ENCODE data around the gene TRABD. TPM values are rescaled to one million over a fixed set of nuclear protein-coding genes. Genes with fewer than 3 reads are reported as not detected.
"Not testable (repeated sequence)": the region's sequence is repeated elsewhere in the genome, so short reads cannot be mapped to it uniquely, and the experiment has no call there.

Gene TRABD
- 100 to 1,000 TPM in 1 of 2 donors, 10 to 100 TPM in 1; 43.6 to 116 TPM for total RNA-seq

- H3K27me3 ChIP-seq: no peaks in the 10 kb centered on the region
- peaks cover 26% of the 10 kb centered on the region for H3K4me1 ChIP-seq
- H3K4me3 ChIP-seq: peak within 1 kb of the TSS; percentile 80
- peak within 1 kb of the TSS; percentile 56 for H3K27ac ChIP-seq
- no peaks in the 10 kb centered on the region for H3K9me3 ChIP-seq
- no peaks in the 10 kb centered on the region for H3K36me3 ChIP-seq
- TF ChIP-seq, protein P1, sequence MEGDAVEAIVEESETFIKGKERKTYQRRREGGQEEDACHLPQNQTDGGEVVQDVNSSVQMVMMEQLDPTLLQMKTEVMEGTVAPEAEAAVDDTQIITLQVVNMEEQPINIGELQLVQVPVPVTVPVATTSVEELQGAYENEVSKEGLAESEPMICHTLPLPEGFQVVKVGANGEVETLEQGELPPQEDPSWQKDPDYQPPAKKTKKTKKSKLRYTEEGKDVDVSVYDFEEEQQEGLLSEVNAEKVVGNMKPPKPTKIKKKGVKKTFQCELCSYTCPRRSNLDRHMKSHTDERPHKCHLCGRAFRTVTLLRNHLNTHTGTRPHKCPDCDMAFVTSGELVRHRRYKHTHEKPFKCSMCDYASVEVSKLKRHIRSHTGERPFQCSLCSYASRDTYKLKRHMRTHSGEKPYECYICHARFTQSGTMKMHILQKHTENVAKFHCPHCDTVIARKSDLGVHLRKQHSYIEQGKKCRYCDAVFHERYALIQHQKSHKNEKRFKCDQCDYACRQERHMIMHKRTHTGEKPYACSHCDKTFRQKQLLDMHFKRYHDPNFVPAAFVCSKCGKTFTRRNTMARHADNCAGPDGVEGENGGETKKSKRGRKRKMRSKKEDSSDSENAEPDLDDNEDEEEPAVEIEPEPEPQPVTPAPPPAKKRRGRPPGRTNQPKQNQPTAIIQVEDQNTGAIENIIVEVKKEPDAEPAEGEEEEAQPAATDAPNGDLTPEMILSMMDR (IDR thresholded peaks at IDR 0.05): no peak
- H3K9ac ChIP-seq (ENCODE audit: low read depth in 2 of 2, low read length in 2 of 2): peak within 1 kb of the TSS; percentile 81 to 83
- peak; percentile 86 for DNase-seq
- intact Hi-C loops (cut with DNase I): no loop called here
Measured at GRCh38 chr22:50185375-50186087, at the start of gene TRABD. Gene TRABD, plus strand, starts transcription at chr22:50185913. Its CDS starts 7,148 bp downstream, at chr22:50193061.

- intact Hi-C loops (cut with DNase I): no loop called here
- no peak overlapping the region for H3K27ac ChIP-seq
- H3K9ac ChIP-seq (ENCODE audit: low read depth in 2 of 2, low read length in 2 of 2): no peak overlapping the region
- no peaks in the 10 kb centered on the region for H3K9me3 ChIP-seq
- H3K4me3 ChIP-seq: no peak overlapping the region
- no peaks in the 10 kb centered on the region for H3K27me3 ChIP-seq
- TF ChIP-seq, protein P1 (IDR thresholded peaks at IDR 0.05): no peak
- H3K4me1 ChIP-seq: no peaks in the 10 kb centered on the region
- H3K36me3 ChIP-seq: no peaks in the 10 kb centered on the region
- DNase-seq: no peak
Measured at GRCh38 chr22:50136581-50137015, 49.1 kb upstream of the TRABD start.

DNA sequence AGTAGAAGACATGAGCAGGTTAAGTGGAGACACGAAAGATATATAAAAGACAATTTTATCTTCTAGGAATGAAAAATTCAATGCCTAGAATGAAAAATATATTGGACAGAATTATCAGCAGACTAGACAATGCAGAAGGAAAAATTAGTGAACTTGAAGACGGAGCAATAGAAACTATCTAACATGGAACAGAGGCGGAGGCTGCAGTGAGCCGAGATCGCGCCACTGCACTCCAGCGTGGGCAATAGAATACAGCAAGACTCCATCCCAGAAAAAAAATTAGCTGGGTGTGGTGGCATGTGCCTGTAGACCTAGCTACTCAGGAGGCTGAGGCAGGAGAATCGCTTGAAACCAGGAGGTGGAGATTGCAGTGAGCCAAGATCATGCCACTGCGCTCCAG, 48.4 kb upstream of the TRABD start:
- H3K9ac ChIP-seq (ENCODE audit: low read depth in 2 of 2, low read length in 2 of 2); DNase-seq; H3K27ac ChIP-seq; H3K9me3 ChIP-seq; H3K4me3 ChIP-seq; H3K27me3 ChIP-seq; H3K4me1 ChIP-seq; H3K36me3 ChIP-seq; intact Hi-C loops (cut with DNase I): not testable (repeated sequence)

DNA sequence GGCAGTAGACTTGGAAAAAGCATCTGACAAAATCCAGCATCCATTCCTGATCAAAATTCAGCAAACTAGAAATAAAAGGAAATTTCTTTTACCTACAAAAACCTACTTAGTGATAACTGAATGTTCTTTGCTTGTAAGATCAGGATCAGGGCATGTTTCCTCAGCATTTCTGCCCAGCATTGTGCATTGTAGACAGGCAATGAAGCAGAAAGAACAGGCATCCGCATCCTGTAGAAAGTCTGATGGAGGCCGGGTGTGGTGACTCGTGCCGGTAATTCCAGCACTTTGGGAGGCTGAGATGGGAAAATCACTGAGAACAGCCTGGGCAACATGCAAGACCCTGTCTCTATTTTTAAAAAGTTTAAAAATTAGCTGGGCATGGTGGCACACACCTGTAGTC, 47.7 kb upstream of the TRABD start:
- TF ChIP-seq, protein P1 (IDR thresholded peaks at IDR 0.05): no peak
- H3K27me3 ChIP-seq: no peaks in the 10 kb centered on the region
- H3K36me3 ChIP-seq: no peaks in the 10 kb centered on the region
- intact Hi-C loops (cut with DNase I): no loop called here
- H3K27ac ChIP-seq: no peak overlapping the region
- DNase-seq: no peak
- H3K4me3 ChIP-seq: no peak overlapping the region
- H3K9ac ChIP-seq (ENCODE audit: low read depth in 2 of 2, low read length in 2 of 2): no peak overlapping the region
- no peaks in the 10 kb centered on the region for H3K4me1 ChIP-seq
- H3K9me3 ChIP-seq: no peaks in the 10 kb centered on the region

GRCh38 chr22:50138988-50139387, 46.7 kb upstream of the TRABD start:
- DNase-seq: no peak
- Histone ChIP-seq H3K27ac (no peak overlapping the region), H3K4me1 (no peaks in the 10 kb centered on the region), H3K9ac (ENCODE audit: low read depth in 2 of 2, low read length in 2 of 2) (no peak overlapping the region), H3K27me3 (no peaks in the 10 kb centered on the region), H3K4me3 (no peak overlapping the region), H3K36me3 (no peaks in the 10 kb centered on the region), H3K9me3 (no peaks in the 10 kb centered on the region)
- TF ChIP-seq, protein P1 (IDR thresholded peaks at IDR 0.05): no peak
- intact Hi-C loops (cut with DNase I): no loop called here

DNA sequence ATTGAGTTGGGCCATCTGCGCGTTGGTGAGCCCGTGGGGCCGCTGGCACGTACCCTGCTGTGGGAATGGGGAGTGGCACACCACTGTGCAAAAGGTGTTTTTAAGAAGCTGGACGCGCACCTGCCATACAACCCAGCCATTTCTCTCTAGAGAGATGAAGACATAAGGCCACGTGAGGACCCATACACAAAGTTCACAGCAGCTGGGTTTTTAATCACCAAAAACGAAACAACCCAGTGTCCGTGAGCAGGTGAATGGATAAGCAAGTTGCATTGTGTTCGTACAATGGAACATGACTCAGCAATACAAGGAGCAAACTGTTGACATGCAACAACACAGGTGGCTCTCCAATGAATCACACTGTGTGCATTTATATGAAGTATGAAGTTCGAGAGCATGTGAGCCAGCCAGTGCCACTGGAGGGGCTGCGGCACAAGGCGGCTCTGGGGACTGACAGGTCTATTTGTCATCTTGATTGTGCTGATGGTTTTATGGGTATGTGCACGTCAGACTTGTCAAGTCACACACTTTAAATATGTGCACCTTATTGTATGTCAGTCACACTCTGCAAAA, 45.8 kb upstream of the TRABD start:
- Histone ChIP-seq H3K9me3 (no peaks in the 10 kb centered on the region), H3K4me3 (no peak overlapping the region), H3K36me3 (no peaks in the 10 kb centered on the region), H3K27ac (no peak overlapping the region), H3K27me3 (no peaks in the 10 kb centered on the region), H3K9ac (ENCODE audit: low read depth in 2 of 2, low read length in 2 of 2) (no peak overlapping the region), H3K4me1 (no peaks in the 10 kb centered on the region)
- TF ChIP-seq, protein P1 (IDR thresholded peaks at IDR 0.05): no peak
- intact Hi-C loops (cut with DNase I): loop anchor here (10.0 kb wide), 1 partner anchor 215 kb away; no protein-coding TSS in a partner anchor
- no peak for DNase-seq
